ENCODE results near the gene RPH3AL. TPM values are rescaled to one million over a fixed set of nuclear protein-coding genes. Genes with fewer than 3 reads are reported as not detected.

The RPH3AL gene
- total and polyA plus RNA-seq, 10 of the 15 experiments (the other 5 are each of a cell fraction or from before 2014, with no cell fraction given) = 0.04 to 1.2 (median 0.47) TPM; not detected in 2

- ATAC-seq = no peak; the same call in 2 of the 3 replicates
- H4K20me1 ChIP-seq (ENCODE audit: control insufficient read depth, insufficient read depth) = no peaks in the 10 kb centered on the region
- CTCF ChIA-PET = interaction anchor here (1.4 kb wide), 1 partner anchor 49 kb away, joined by 5 read pairs; no protein-coding TSS in a partner anchor
- H3K27ac ChIP-seq (ENCODE audit: control insufficient read depth, insufficient read depth) = no peak overlapping the region
- peaks cover 12% of the 10 kb centered on the region for H3K4me1 ChIP-seq (ENCODE audit: control insufficient read depth, insufficient read depth, low read length)
- H2AFZ ChIP-seq (ENCODE audit: control insufficient read depth, low read depth, low read length) = no peak overlapping the region
- DNase-seq (ENCODE audit: low read depth, low spot score) = no peak
- intact Hi-C loops (cut with micrococcal nuclease; ENCODE audit: unreplicated experiment) (no loop called here), in situ Hi-C loops (cut with MboI) (no loop called here)
- no peak for FAIRE-seq
- H3K4me3 ChIP-seq = no peak overlapping the region
- TF ChIP-seq KLF5 (IDR thresholded peaks at IDR 0.05; ENCODE audit: partially characterized antibody) (no peak), MEF2B (IDR thresholded peaks at IDR 0.05; ENCODE audit: partially characterized antibody, poor library complexity, severe bottlenecking) (peak; percentile 55), E2F4 (IDR thresholded peaks at IDR 0.05; ENCODE audit: low read depth, low read length) (peak; percentile 69; the same call in 1 of the 2 replicates)
- BruUV-seq (replicated peaks) = no TSS peak
- RAD21 ChIA-PET (ENCODE audit: unreplicated experiment) = no interaction called here
- SMC1A ChIA-PET (ENCODE audit: uncharacterized antibody, unreplicated experiment) = no interaction called here
- H3K9me3 ChIP-seq (replicated peaks; ENCODE audit: control insufficient read depth, insufficient read depth, low read length) = no peaks in the 10 kb centered on the region
- WGBS (ENCODE audit: insufficient coverage, insufficient replicate concordance, low lambda C conversion rate, missing lambda C conversion rate) = 49% methylated on average over 24 of the region's 24 CpGs
- POLR2A ChIA-PET = no interaction called here
- no peaks in the 10 kb centered on the region for H3K79me2 ChIP-seq (ENCODE audit: control insufficient read depth, insufficient read depth, low read length)
- no peak overlapping the region for H3K4me2 ChIP-seq (ENCODE audit: control insufficient read depth, insufficient read depth)
- no peaks in the 10 kb centered on the region; a peak in 1 of 4 replicates for H3K27me3 ChIP-seq (replicated peaks in 1 of 2; ENCODE audit: control insufficient read depth in 2 of 2, insufficient read depth in 2 of 2, low read length in 1 of 2)
- H3K36me3 ChIP-seq (ENCODE audit: control insufficient read depth in 2 of 2, insufficient read depth in 2 of 2, low read length in 1 of 2) = no peaks in the 10 kb centered on the region
- no peak overlapping the region for H3K9ac ChIP-seq (ENCODE audit: control insufficient read depth, insufficient read depth, low read length)
These were observed 120.4 kb downstream of the RPH3AL start for GRCh38 chr17:231966-232807.
